ENCODE data around the gene SLC38A8. TPM values are rescaled to one million over a fixed set of nuclear protein-coding genes. Genes with fewer than 3 reads are reported as not detected.

Gene SLC38A8
- total RNA-seq, 1 donor, result not detected

DNA sequence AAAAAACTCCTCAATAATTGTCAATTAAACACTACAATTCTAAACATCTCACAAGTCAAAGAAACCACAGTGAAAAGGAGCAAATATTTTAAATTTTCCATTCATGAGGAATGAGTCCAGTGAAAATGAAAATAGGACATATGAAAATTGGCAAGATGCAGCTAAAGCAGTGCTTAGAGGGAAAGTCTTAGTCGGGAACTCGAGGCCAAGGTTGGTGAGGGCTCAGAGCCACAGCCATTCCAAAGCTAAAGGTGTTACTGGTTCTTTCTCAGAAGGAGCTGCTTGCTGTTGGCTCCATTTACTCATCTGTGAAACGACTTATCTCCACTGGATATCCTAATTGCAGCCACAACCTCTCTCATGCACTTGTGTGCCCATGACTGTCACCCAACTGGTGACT, 6.5 kb downstream of the SLC38A8 start:
- TF ChIP-seq, protein P1, sequence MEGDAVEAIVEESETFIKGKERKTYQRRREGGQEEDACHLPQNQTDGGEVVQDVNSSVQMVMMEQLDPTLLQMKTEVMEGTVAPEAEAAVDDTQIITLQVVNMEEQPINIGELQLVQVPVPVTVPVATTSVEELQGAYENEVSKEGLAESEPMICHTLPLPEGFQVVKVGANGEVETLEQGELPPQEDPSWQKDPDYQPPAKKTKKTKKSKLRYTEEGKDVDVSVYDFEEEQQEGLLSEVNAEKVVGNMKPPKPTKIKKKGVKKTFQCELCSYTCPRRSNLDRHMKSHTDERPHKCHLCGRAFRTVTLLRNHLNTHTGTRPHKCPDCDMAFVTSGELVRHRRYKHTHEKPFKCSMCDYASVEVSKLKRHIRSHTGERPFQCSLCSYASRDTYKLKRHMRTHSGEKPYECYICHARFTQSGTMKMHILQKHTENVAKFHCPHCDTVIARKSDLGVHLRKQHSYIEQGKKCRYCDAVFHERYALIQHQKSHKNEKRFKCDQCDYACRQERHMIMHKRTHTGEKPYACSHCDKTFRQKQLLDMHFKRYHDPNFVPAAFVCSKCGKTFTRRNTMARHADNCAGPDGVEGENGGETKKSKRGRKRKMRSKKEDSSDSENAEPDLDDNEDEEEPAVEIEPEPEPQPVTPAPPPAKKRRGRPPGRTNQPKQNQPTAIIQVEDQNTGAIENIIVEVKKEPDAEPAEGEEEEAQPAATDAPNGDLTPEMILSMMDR (IDR thresholded peaks at IDR 0.05; ENCODE audit: insufficient read depth, low read length), result no peak
- no peak overlapping the region for H3K4me3 ChIP-seq (ENCODE audit: low read depth, low read length)

DNA sequence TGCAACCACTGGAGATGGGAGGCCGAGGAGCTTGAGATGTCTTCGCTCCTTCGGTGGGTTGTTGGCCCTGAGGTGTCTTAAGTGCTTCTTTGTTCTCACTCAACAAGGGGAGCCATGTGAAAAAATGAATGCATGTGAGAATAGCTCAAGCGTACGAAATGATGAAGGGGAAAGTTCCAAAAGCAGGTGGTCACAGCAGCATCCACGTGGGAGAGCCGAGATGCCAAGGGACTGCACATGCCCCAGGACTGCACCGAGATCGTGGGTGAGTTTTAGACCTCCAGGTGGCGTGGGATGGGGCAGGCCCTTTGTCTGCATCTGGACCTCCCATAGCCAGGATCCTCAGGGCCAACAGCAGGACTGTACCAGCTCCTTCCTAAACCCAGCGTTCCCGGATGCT, 8.1 kb downstream of the SLC38A8 start:
- no peak overlapping the region for H3K4me3 ChIP-seq (ENCODE audit: low read depth, low read length)
- TF ChIP-seq, protein P1 (IDR thresholded peaks at IDR 0.05; ENCODE audit: insufficient read depth, low read length), result no peak
- no peak for DNase-seq (ENCODE audit: low read depth)

More for the DNA sequence above, 6.5 kb downstream of the SLC38A8 start:
- DNase-seq (ENCODE audit: low read depth), result no peak

DNA sequence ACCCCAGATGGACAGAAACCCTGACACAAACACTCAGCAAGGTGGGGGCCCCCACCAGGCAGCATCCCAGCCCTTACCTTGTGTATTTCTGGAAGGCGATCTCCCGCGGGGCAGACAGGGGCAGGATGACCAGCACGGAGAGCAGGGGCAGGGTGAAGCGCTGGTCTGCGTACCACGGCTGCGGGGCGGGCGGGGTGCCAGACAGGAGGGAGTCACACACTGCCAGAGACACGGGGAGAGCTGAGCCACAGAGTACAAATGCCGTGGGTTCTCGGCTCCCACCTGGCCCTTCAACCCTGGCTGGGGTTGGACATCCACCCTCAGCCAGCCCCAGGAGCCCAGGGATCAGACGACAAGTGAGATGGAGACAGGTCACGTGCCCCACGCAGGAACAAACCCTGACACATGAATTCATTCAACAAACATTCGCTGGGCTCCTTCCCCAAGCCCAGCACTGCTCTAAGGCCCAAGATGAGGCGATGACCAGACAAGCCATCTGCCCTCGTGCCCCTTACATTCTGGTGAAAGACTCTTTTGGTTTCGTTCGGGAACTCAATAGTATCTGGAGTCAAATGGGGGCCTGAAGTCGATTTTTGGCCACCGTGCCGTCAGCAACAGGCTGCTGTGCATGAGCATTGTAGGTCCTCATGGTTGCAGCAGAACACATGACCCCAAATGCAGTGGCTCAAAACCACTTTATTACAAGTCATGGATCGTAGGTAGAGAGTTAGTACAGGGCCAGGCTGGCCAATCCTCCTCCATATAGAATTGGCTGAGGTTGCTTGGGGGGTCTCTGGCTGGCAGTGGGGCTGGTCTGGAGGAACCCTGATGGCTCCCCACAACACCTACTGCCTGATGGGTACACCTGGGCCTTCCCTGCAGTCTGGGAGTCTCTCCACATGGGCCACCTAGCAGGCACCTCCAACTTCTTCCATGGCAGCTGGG, 9.1 kb downstream of the SLC38A8 start:
- no peak overlapping the region for H3K4me3 ChIP-seq (ENCODE audit: low read depth, low read length)
- DNase-seq (ENCODE audit: low read depth), result no peak
- TF ChIP-seq, protein P1 (IDR thresholded peaks at IDR 0.05; ENCODE audit: insufficient read depth, low read length), result no peak

DNA sequence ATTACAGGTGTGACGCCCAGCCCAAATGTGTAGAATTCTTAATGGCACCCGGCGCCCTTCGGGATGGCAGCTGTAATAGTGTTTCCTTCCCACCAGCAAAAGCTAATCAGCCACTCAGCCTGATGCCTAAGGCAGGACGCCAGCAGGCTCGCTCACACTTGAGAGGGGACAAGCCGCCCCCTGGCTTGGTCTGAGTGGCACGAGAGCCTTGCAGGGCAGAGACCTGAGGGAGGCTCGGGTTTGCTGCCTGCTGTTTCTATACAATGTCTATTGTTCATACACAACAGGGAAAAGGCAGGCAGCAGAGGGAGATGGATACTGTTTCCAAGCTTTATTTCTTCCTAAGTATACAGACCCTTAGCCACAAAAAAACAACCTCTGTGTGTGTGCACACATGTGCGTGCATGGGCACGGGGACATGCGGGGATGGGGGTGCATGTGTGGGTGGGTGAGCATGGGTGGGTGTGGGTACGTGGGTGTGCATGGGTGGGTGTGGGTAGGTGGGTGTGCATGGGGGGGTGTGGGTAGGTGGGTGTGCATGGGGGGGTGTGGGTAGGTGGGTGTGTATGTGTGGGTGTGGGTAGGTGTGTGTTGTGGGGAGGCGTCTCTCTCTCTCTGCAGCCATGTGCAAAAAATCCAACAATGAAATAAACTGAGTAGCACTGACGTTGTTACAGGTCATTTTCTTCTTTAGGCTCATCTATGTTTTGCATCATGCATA, 10.0 kb downstream of the SLC38A8 start:
- TF ChIP-seq, protein P1 (IDR thresholded peaks at IDR 0.05; ENCODE audit: insufficient read depth, low read length), result no peak
- no peak for DNase-seq (ENCODE audit: low read depth)
- no peak overlapping the region for H3K4me3 ChIP-seq (ENCODE audit: low read depth, low read length)

DNA sequence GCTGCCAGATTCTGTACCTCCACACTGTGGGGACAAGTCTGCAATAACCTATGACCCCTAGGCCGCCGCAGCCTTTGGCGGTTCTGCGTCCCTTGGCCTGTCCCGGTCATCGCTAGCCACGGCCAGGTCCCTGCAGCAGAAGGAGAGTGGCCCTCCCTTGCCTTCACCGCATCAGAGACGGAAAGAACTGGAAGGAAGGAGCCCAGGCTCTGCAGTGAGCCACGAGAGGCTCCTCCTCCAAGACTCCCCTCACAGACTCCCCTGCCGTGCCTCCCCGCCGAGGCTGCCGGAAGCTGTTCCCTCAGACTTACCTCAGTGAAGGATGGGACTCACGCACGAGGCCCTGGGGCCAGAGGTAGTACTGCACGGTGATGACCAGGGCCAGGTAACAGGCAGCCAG, 11.0 kb downstream of the SLC38A8 start:
- H3K4me3 ChIP-seq (ENCODE audit: low read depth, low read length), result no peak overlapping the region
- DNase-seq (ENCODE audit: low read depth), result no peak
- TF ChIP-seq, protein P1 (IDR thresholded peaks at IDR 0.05; ENCODE audit: insufficient read depth, low read length), result no peak

DNA sequence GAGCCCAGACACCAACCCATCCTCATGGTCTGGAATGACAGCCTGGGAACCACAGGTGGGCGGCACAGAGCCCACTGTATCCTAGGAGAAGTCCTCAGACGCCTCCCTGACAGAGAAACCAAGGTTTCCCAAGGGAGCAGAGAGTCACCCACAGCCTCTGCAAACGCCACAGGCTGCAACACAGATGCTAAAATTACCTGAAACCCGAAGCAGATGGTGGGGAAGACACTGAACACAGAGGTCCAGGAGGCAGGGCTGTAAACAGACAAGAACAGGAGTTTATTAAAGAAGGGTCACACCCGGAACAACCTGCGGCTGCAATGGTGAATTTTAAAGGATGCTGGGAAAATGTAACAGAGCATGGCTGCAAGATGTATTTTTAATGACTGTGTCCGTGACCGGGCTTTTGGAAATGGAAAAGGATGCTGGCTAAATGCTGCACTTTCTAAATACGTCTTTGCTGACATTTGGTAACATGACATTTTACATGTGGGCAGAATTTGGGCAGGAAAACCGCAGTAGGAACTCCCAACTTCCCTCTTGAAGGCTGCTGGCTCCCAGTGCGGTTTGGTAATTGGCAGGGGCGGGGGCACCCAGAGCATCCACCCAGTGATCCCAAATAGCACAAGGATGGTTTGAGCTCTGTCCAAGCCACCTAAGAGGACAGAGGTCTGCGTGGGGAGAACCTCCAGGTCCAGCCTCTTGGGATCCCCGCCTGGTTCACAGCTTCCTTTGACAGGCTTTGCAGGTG, 13.1 kb downstream of the SLC38A8 start:
- TF ChIP-seq, protein P1 (IDR thresholded peaks at IDR 0.05; ENCODE audit: insufficient read depth, low read length), result no peak
- no peak overlapping the region for H3K4me3 ChIP-seq (ENCODE audit: low read depth, low read length)
- DNase-seq (ENCODE audit: low read depth), result no peak

All from fibroblast of the aortic adventitia (primary cell).